GM12875 (cell line): ENCODE results near the gene CSTPP1.
"Not testable (repeated sequence)": the region's sequence is repeated elsewhere in the genome, so short reads cannot be mapped to it uniquely, and the experiment has no call there.

Source experiments
- H3K4me3 ChIP-seq: one replicate; pipeline ENCODE4 v1.5.1; 2011; ENCODE audit warnings: low read depth, low read length, control low read depth
- TF ChIP-seq, protein P1 (sequence below): IDR thresholded peaks from 2 replicates; pipeline ENCODE4 v1.5.1; 2011; ENCODE audit warnings: low read depth, mild to moderate bottlenecking, control low read depth, inconsistent platforms, low read length, moderate library complexity, borderline replicate concordance; ENCODE audit not compliant: insufficient read depth

CSTPP1 gene

DNA sequence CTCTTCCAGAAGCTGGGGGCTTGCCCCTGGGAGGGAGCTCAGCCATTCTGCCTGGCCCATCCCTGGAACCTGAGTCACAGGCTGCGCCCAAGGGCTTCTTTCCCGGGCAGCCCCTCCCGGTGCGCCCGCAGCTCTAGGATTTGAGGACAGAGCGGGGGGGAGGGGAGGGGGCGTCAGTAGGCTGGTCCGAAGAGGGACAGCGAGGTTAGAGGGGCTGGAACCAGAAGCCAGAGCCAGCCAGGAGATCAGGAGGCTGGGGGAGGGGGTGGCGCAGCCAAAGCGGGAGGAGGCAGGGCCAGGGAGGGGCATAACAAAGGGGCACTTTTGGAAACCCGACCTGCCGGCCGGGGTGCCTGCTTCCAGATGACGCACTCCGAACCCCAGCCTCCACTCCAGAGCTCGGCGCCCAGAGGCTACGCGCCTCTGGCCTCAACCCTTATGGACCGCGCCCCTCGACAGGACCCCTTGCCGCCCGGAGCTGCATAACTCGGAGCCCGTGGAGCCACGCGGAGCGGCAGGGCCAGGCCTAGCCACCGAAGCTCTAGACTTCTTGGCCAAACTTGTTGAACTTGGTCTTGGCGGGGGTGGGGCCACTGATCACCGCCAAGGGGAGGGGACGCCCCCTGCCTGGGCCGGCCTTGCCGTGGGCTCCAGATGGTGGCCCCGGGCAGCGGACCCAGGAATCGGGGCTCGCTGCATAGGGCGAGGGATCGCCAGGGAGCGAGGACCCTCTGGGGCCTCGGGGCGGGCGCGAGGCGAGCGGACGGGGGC is 248.9 kb downstream of the CSTPP1 start:
- TF ChIP-seq, protein P1, sequence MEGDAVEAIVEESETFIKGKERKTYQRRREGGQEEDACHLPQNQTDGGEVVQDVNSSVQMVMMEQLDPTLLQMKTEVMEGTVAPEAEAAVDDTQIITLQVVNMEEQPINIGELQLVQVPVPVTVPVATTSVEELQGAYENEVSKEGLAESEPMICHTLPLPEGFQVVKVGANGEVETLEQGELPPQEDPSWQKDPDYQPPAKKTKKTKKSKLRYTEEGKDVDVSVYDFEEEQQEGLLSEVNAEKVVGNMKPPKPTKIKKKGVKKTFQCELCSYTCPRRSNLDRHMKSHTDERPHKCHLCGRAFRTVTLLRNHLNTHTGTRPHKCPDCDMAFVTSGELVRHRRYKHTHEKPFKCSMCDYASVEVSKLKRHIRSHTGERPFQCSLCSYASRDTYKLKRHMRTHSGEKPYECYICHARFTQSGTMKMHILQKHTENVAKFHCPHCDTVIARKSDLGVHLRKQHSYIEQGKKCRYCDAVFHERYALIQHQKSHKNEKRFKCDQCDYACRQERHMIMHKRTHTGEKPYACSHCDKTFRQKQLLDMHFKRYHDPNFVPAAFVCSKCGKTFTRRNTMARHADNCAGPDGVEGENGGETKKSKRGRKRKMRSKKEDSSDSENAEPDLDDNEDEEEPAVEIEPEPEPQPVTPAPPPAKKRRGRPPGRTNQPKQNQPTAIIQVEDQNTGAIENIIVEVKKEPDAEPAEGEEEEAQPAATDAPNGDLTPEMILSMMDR, result no peak
- H3K4me3 ChIP-seq, result peak overlapping the region; percentile 48

DNA sequence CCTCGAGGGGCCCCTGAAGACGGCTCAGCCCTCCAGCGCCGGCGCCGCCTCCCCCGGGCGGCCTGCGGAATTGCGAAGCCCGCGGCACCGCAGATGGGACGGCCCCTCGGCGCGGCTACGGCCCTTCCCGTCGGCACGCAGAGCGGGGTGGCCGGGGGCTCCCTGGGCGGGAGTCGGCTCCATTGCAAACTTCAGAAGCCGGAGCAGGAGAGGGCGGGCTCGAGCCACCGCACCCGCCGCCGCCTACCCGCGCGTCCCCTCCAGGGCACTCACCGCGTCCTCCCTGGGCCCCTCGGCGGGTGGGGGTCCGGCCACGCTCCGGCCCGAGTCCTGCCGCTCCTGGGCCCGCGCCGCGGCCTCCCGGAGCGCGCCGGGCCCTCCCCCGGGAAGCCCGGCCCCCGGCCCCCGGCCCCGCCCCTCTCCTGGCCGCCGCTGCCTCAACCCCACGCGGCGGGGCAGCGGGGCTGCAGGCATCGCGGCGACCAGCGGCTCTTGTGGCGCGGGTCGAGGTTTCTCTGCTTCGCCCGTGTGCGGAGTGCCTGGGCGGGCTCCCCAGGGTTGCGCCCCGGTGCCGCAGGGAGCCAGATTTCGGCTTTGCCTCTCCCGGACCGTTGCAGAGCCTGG is 249.6 kb downstream of the CSTPP1 start, which contains the start of gene PACSIN3:
PACSIN3 (minus strand) TSS at position 359 of the 624 bp plus-strand sequence. CDS start 3,707 bp downstream, outside the sequence.
- TF ChIP-seq, protein P1, result 0 out of 2 replicates have a peak, but pooled peaks have one; percentile 3
- peak within 1 kb of the TSS; percentile 48 for H3K4me3 ChIP-seq

DNA sequence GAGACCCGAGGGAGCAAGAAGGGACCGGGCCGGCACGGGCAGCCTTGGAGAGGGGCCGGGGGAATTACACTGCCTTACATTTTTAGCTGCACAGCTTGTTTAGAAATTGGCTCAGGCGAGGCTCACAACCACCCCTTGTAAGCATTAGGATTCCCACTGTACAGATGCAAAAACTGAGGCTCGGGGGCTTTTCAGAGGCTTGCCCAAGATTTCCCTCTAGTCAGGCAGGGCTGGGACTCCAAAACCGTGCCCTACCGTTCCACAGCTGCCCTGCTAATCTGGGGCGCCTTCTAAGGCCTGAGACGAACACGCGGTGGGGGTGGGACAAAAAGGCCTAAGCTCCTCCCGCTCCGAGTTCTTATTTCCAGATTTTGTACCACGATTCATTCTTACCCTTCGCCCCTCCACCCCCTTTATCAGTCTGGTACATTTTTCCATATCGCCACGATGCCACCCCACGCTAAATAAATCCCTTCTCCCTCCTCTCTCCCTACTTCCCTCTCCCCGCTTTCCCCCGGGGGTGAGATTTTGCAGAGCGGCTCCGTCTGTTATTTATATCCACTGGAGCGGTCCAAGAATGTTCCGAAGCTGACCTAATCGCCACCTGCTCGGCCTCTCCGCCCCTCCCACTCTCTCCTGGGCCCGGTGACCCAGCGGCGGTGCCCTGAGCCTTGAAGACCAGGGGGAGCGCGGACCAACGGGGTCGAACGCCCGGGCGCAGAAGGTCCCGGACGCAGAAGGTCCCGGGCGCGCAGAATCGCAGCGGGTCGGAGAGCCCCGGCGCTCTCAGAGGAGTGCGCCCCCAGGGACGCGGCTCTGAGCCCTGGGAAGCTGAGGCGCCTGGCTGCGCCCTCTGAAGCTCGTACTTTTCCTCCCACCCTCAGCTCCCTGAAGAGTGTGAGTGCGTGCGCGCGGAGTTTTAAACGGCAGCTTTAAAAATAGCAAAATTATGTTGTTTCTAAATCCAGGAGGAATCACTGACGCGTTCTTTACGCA is 250.4 kb downstream of the CSTPP1 start:
- peak overlapping the region; percentile 33 for H3K4me3 ChIP-seq
- TF ChIP-seq, protein P1, result no peak

DNA sequence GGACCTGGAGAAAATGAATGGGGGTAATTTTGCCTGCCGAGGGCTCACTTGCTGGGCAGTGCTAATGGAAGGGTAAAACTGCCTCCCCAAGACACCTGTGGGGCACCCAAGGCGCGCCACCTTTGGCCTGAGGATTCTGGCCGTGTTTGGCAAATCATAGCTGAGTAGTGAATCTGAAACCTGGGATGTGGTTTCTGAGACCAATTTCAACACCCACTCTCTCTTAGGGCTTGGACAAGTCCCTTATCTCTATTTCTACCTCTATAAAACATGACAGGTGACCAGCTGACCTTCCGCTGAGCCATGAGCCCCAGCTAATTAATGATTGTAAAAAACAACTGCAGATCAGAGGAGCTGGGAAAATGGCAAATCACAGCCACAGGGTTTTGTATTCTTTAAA is 251.2 kb downstream of the CSTPP1 start:
- TF ChIP-seq, protein P1, result no peak
- H3K4me3 ChIP-seq, result no peak overlapping the region

DNA sequence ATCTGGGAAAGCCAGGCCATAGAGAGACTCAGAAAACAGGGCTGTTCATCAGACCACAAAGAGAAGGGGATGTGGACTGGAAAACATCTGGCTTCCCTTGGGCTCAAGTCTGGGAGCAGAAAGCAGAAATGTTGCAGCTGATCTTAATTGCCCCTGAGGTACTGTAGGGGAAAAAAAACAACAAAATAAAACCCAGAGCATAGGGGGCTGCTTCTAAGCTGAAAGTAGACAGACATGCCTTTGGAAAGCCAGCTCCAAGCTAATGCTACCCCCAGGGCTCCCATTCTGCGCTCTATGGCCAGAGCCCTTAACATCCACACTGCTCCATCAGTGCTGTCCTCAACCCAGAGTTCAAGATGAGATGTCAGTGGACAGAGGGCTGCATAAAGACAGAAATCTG is 251.7 kb downstream of the CSTPP1 start:
- TF ChIP-seq, protein P1, result no peak

DNA sequence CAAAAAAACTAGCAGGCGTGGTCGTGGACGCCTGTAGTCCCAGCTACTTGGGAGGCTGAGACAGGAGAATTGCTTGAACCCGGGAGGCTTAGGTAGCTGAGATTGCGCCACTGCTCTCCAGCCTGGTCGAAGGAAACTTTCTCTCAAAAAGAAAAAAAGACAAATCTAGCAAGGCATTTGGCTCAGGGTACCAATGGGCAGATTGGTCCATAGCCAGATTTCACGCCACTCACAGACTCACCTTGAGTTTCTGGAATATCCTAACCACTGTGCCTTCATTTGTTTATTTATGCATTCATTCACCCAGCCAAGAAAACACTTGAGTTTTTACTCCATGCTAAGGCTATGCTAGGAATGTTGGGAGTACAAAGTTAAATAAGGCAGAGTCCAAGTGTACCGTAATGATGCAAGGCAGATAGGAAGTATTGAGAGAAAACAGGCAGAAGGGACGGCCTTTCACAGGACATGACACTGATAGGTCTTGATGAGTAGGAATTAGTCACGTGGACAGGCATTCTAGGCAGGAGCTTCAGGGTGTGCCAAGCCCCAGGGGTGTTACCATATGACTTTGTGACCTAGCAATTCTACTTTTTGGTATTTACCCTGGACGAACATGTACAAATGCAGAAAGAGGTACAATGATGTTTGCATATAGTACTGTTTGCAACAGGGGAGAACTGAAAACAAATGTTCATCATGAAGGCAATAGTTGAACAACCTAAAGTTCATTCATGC is 252.7 kb downstream of the CSTPP1 start:
- no peak overlapping the region for H3K4me3 ChIP-seq
- TF ChIP-seq, protein P1, result no peak

More for the DNA sequence above, 251.7 kb downstream of the CSTPP1 start:
- H3K4me3 ChIP-seq, result no peak overlapping the region

DNA sequence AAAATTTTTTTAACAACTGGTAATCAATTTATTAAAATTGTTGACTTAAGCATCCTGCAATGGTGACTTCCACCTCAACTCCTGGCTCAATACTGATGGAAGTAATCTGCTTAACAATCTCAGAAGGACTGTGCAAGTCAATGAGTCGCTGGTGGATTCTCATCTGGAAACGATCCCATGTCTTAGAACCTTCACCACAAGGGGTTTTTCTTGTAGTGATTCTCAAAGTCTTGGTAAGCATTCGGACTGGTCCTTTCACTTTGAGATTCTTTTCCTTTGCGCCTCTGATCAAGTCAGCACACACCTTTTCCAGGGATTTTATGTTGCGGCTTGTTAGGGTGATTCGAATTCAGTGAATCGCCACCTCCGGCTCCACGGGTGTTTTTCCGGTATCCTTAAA is 254.6 kb downstream of the CSTPP1 start:
- H3K4me3 ChIP-seq, result not testable (repeated sequence)
